HG02970 (cell line): ENCODE results near the gene CNN1.

Source experiments
- ATAC-seq: cut with Tn5 transposase; IDR thresholded peaks from one replicate; pipeline ENCODE4 v1.9.1; 2021; ENCODE audit warnings: mild to moderate bottlenecking, moderate library complexity, moderate number of reproducible peaks; ENCODE audit not compliant: unreplicated experiment, low FRiP score

Gene CNN1

GRCh38 chr19:11530432-11530831 lies 8.2 kb upstream of the CNN1 start:
- no peak for ATAC-seq

- no peak for ATAC-seq
Measured at GRCh38 chr19:11534538-11534937, 4.1 kb upstream of the CNN1 start.

DNA sequence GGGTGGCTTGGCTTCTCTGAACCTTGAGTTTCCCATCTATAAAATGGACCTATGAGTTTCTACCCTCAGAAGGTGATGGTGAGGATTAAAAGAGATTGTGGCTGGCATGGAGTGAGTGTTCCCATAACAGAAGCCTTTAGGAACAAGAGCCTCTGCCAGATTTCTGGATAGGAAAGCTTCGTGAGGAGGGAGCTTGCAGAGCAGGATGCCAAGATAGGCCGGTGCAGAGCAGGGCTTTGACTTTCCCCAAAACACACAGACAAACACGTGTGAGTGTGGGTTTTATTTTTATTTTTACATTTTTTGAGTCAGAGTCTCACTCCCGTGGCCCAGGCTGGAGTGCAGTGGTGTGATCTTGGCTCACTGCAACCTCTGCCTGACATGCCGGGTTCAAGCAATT lies 3.7 kb upstream of the CNN1 start:
- ATAC-seq, result no peak

DNA sequence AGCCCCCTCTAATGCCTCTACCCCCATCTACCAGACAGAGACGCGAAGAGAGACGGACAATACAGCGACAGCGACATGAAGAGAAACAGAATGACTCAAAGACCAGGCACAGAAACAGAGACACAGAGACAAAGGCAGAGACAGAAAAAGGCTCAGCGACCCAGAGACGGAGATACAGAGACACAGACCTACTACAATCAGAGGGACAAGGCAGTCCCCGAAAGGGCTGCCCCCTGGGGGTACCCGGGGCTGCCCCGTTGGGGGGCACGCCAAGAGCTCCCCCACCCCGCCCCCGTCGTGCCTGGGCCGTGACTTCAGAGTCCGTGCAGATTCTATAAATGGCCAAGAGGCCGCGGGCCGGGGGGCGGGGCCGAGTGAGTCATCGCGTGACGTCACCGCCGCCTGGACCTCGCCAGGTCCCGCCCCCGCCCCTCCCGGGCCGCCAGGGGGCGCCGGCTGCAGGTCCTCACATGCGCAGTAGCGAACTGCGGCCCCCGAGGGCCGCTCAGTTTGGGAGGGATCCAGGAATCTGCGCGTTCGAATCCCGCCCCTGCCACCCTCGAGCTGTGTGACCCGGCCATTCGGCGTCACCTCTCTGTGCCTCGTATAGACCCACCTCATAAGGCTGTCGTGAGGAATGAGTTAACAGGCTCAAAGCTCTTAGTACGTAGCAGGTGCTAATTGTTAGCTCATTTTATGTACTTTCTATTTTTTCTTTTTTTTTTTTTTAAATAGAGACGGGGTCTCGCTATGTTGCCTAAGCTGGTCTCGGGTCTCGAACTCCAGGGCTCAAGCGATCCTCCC lies 2.7 kb upstream of the CNN1 start:
- peak; percentile 76 for ATAC-seq

GRCh38 chr19:11539495-11540365 lies 1.1 kb downstream of the CNN1 start:
- no peak for ATAC-seq

DNA sequence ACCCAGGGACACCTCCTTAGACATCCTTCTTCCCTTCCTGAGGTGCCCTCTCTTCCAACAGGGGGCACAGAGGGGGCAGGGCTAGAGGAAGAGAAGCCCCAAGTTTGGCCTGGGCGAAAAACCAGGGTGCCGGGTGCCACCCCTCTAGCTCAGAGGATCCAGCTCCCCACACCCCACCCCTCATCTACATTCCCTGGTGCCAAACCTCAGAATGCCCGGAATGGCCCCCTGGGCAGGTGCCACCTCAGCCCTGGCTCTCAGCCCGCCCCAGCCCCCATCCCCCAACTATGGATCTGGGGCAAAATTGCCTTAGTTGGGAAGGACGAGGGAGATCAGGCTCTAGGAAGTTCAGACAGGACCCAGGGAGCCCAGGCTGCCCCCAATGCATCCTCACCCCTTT lies 2.0 kb downstream of the CNN1 start:
- ATAC-seq, result no peak

DNA sequence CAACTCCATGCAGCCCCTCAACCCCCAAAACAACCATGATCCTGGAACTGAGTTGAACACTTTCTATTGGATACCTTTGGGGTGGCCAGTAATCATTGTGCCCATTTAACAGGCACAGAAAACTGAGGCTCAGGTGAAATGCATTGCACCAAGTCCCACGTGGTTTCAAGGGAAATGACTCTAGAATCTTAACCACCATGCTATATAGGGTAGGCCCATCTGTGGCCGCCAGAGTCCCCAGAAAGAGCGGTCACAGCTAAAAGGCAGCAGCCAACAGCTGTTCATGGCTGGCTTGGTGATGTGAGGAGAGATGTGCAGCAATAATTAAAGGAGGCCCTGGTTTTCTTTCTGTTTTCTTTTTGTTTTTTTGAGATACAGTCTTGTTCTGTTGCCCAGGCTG lies 2.6 kb downstream of the CNN1 start:
- ATAC-seq, result no peak

- ATAC-seq, result no peak
Measured at GRCh38 chr19:11547929-11548700, 9.5 kb downstream of the CNN1 start.

DNA sequence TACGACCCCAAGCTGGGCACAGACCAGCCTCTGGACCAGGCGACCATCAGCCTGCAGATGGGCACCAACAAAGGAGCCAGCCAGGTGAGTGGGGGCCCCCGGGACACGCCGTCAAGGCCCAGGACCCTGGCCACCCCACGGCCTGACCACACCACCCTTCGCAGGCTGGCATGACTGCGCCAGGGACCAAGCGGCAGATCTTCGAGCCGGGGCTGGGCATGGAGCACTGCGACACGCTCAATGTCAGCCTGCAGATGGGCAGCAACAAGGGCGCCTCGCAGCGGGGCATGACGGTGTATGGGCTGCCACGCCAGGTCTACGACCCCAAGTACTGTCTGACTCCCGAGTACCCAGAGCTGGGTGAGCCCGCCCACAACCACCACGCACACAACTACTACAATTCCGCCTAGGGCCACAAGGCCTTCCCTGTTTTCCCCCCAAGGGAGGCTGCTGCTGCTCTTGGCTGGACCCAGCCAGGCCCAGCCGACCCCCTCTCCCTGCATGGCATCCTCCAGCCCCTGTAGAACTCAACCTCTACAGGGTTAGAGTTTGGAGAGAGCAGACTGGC lies 10.8 kb downstream of the CNN1 start:
- ATAC-seq, result no peak

DNA sequence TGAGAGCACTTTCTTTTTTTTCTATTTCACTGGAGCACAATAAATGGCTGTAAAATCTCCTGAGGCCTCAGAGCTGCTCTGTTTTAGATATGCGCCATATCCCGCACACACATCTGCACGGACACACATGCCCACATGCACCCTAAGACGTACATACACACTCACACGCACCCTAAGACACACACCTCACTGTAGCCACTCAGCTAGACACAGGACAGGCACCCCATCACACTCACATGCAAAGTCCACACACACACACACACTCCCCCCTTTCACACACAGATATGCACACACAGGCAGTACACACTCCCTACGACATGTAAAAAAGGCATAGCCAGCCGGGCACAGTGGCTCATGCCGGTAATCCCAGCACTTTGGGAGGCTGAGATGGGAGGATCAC lies 11.6 kb downstream of the CNN1 start:
- no peak for ATAC-seq

GRCh38 chr19:11551603-11552235 lies 13.1 kb downstream of the CNN1 start:
- ATAC-seq, result no peak

DNA sequence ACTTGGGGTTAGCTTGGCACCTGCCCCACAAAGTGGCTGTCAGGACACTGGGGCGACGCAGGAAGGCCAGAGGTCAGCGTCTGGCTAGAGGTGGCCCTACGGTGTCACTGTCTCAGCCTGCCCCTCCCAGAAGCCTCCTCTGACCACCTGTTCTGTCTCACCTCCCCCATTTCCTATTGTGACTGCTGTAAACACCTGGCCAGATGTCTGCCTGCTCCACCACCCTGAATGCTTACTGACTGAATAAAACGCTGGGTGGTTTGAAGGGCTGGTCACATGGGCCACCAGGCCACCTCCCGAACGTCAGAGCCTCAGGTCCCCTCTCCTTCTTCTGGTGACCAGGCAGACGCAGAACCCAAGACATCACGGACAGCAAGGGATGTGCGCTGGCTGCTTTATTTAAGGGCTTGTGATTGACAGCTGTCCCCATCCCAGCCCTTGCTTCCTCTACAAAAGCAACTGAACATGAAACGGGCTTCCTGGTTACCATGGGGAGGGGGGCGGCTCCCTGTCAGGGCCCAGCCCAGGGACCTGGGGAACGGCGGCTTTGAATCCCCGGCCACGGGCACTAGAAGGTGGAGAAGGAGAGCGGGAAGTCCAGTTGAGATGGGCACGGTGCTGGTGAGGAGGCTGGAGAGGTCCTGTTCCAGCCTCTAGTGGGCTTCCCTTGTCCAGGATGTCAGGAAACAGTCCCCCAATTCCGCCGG lies 14.2 kb downstream of the CNN1 start:
- ATAC-seq, result no peak

- ATAC-seq, result no peak
Measured at GRCh38 chr19:11554160-11554559, 15.5 kb downstream of the CNN1 start.

DNA sequence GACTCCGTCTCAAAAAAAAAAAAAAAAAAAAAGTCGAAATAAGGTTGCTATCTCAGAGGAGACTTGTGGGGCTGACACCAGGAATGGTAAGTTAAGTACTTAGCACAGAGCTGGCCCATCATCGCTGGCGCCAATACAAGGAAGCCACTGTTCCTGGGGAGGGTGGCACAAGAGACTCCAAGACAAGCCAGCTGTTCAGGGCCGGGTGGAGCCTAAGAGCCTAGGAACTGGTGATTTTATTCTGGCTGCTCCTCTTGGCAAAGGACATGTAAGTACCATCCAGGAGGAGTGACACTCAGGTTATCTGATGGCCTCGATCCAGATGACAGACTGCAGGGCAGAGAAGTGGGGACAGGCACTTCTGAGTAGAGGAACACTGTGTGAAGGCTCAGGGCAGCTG lies 16.6 kb downstream of the CNN1 start:
- no peak for ATAC-seq

DNA sequence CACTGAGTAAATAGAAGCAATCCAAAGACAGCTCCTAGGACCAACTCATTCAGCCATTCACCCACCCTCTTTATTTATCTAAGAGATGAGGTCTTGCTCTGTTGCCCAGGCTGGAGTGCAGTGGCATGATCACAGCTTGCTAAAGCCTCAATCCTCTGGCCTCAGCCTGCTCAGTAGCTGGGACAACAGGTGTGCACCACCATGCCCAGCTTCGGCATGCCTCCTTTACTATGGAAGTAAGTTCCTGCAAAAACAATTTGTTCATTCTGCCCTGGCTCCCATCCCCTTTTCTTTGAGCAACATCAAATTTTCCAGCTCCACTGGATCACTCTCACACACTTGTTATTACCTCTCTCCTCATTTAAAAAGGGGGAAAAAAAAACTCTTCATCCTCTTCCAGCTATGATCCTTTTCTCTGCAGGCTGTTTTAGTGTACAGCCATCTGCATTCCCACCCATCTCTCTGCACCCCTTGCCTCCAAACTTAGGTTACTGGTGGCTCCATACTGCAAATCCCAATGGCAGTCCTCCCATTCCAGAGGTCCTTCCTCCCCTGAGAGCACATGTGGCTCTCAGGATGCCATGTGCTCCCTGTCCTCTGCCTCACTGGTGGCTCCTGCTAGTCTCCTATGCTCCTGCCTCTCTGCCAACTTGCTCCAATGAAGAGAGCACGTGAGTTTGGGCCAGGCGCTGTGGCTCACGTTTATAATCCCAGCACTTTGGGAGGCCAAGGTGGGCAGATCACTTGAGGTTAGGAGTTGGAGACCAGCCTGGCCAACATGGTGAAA lies 18.2 kb downstream of the CNN1 start:
- ATAC-seq, result no peak

- ATAC-seq, result peak; percentile 87
Measured at GRCh38 chr19:11558881-11559828, 20.5 kb downstream of the CNN1 start, which contains the start of gene ELOF1. Gene ELOF1 (minus strand): TSS chr19:11559230. CDS start chr19:11554347, 4,883 bp downstream.

DNA sequence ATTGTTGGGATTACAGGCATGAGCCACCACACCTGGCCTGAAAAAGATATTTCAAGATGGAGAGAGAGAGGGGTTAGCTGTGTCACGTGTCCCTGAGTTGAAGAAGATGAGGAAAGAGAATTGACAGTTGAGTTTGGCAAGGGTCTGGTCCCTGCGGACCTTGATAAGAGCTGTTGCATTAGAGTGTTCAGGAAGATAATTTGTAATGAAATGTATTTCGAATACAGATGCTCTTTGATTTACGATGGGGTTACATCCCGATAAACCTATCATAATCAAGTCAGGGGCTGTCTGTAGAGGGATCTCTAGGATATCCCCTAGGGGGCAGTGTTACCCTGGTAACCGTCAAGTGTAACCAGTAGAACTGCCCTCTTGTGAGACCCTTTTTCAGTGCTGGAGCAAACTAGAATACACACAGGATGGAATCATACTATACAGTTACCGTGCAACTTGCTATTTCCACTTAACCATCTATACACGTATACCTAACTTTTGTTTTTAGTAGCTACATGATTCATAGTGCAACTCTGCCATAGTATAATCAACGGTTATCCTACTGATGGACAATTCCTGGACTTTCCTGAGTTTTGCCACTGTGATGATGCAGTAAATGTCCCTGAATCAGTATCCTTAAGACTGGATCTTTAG lies 21.9 kb downstream of the CNN1 start:
- ATAC-seq, result no peak
